ENCODE measurements around the gene BCL11B.

The BCL11B gene

DNA sequence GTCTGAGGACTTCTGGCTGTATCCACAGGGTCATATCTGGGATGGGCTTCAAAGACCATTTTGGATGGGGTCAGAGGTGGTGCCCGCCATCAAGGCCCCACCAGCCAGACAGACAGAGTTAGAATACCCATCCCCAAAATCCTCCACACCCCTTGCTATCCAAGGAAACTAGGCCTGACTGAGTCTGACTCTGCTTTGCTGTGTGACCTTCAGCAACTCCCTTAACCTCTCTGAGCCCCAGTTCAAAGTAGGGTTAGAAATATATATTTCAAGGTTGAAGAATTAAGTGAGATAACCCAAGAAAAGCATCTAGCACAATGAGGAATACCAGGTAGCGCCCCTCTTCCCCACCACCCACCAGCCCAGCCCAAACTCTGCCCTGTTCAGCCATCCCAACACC, 20.3 kb downstream of the BCL11B start:
- Histone ChIP-seq H3K27me3 (ENCODE audit: insufficient read depth, low read depth, severe bottlenecking) (peaks cover 43% of the 10 kb centered on the region), H3K4me3 (ENCODE audit: low read depth, low read length) (no peak overlapping the region), H3K9me3 (ENCODE audit: severe bottlenecking) (no peaks in the 10 kb centered on the region), H3K27ac (no peak overlapping the region), H3K36me3 (no peaks in the 10 kb centered on the region)
- no peak for DNase-seq
- TF ChIP-seq, protein P1, sequence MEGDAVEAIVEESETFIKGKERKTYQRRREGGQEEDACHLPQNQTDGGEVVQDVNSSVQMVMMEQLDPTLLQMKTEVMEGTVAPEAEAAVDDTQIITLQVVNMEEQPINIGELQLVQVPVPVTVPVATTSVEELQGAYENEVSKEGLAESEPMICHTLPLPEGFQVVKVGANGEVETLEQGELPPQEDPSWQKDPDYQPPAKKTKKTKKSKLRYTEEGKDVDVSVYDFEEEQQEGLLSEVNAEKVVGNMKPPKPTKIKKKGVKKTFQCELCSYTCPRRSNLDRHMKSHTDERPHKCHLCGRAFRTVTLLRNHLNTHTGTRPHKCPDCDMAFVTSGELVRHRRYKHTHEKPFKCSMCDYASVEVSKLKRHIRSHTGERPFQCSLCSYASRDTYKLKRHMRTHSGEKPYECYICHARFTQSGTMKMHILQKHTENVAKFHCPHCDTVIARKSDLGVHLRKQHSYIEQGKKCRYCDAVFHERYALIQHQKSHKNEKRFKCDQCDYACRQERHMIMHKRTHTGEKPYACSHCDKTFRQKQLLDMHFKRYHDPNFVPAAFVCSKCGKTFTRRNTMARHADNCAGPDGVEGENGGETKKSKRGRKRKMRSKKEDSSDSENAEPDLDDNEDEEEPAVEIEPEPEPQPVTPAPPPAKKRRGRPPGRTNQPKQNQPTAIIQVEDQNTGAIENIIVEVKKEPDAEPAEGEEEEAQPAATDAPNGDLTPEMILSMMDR (IDR thresholded peaks at IDR 0.05; ENCODE audit: low read depth, low read length) = no peak

DNA sequence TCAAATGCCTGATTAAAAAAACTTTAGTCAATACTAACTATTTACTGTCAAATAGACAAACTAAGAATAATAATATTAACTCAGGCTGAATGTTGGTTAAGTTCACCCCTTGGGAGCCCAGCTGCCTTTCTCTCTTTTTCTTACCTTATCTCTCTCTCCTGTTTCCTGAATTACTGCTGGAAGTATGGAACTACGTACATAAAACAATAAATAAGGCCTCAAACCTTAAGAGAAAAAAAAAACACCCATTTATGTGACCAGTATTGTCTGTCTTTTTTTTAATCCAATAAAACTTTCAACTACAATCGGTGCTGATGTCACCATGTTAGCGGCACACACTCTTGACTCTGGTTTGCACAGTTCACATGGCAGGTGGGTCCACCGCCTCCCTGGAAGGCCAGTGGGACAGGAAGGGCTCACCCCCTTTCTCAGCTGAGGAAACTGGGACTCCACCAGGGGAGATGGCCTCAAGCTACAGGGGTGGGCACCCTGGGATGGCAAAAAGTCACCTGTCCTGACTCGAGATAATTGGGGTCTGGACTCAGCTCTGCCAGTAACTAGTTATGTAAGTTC, 21.3 kb downstream of the BCL11B start:
- H3K9me3 ChIP-seq (ENCODE audit: severe bottlenecking) = no peaks in the 10 kb centered on the region
- H3K36me3 ChIP-seq = no peaks in the 10 kb centered on the region
- peaks cover 45% of the 10 kb centered on the region for H3K27me3 ChIP-seq (ENCODE audit: insufficient read depth, low read depth, severe bottlenecking)
- no peak for DNase-seq
- H3K4me3 ChIP-seq (ENCODE audit: low read depth, low read length) = no peak overlapping the region
- TF ChIP-seq, protein P1 (IDR thresholded peaks at IDR 0.05; ENCODE audit: low read depth, low read length) = no peak
- no peak overlapping the region for H3K27ac ChIP-seq

DNA sequence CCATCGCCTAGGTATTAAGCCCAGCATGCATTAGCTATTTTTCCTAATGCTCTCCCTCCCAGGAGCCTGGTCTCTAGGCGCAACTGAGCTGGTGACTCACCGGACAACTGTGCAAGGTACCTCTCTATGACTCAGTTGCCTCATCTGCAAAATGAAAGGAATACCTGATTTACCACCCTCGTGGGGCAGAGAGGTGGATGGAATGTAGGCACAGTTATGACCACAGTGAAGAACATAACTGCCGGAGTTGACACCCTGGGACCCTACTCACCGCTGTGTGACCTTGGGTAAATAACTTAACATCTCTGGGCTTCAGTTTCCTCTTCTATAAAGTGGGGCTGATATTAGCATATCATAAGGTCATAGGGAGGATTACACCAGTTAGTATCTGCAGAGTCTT, 22.6 kb downstream of the BCL11B start:
- no peak for DNase-seq
- no peak overlapping the region for H3K27ac ChIP-seq
- H3K9me3 ChIP-seq (ENCODE audit: severe bottlenecking) = no peaks in the 10 kb centered on the region
- no peak overlapping the region for H3K4me3 ChIP-seq (ENCODE audit: low read depth, low read length)
- peaks cover 56% of the 10 kb centered on the region for H3K27me3 ChIP-seq (ENCODE audit: insufficient read depth, low read depth, severe bottlenecking)
- TF ChIP-seq, protein P1 (IDR thresholded peaks at IDR 0.05; ENCODE audit: low read depth, low read length) = no peak
- H3K36me3 ChIP-seq = no peaks in the 10 kb centered on the region

DNA sequence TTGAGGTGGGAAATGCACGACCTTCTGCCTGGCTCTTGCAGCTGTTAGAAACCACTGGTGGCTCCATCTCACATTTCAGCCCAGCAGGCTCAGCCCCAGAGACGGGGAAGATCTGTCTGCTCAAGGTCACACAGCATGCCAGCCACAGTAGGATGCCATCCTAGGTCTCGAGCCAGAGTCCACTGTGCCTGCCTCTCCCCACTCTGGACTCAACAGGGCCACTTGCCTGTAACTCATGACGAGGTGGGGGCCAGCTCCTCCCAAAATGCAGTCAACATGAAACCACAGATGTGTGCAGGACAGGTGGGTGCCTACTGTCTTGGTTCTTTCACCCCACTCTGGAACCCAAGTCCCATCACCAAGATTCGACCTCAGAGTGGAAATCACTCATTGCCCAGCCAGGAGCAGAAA, 23.2 kb downstream of the BCL11B start:
- H3K9me3 ChIP-seq (ENCODE audit: severe bottlenecking) = no peaks in the 10 kb centered on the region
- H3K27ac ChIP-seq = no peak overlapping the region
- no peak for DNase-seq
- peaks cover 54% of the 10 kb centered on the region for H3K27me3 ChIP-seq (ENCODE audit: insufficient read depth, low read depth, severe bottlenecking)
- no peaks in the 10 kb centered on the region for H3K36me3 ChIP-seq
- TF ChIP-seq, protein P1 (IDR thresholded peaks at IDR 0.05; ENCODE audit: low read depth, low read length) = no peak
- H3K4me3 ChIP-seq (ENCODE audit: low read depth, low read length) = no peak overlapping the region

DNA sequence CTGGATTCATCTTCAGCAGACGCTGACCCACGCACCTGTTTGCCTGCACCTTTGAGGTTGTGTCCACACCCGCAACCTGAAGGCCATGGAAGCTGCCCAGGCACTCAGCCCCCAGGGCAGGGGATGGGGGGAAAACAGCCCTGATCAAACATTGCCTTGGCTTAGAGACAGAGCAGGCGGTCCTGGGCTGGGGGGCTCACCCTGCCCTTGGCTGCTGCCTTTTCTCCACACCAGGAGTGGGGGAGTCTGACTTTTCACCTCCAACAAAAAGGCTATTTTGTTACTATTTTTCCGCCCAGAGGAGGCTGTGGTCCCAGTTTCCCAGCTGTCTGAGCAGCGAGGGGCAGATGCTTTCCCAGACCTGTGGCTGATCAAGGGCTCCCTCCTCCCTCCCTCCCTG, 24.2 kb downstream of the BCL11B start:
- Histone ChIP-seq H3K4me3 (ENCODE audit: low read depth, low read length) (no peak overlapping the region), H3K27me3 (ENCODE audit: insufficient read depth, low read depth, severe bottlenecking) (peaks cover 58% of the 10 kb centered on the region), H3K27ac (no peak overlapping the region), H3K36me3 (no peaks in the 10 kb centered on the region), H3K9me3 (ENCODE audit: severe bottlenecking) (no peaks in the 10 kb centered on the region)
- DNase-seq = no peak
- TF ChIP-seq, protein P1 (IDR thresholded peaks at IDR 0.05; ENCODE audit: low read depth, low read length) = no peak

DNA sequence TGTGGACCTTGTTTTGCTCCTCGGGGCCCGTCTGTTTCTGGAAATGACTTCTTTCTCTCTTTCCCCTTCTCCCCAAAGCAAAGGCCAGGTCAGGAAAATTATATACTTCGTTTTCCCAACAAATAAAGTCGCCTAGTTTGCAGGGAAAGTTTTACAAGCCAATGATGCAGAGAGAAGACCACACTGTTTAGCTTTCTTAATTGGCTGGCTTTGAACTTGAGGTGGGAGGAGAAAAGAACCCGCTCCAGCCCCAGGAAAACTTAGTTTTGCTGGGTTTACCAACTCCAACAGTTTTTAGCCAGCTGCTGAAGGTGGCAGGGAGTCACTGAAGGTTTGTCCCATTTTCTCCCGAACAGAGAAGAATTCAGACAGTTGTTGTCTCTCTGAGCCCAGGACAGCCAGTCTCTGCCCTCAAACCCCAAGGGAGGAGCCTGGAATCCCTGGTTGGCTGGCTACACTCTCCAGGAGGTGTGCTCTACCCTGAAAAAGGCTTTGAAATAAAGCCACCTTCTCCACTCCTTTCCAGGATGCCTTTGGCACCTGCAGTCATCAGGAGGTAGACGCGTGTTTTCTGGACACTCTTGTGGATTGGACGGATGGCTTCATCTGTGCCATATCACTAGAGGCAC, 24.8 kb downstream of the BCL11B start:
- no peak overlapping the region for H3K4me3 ChIP-seq (ENCODE audit: low read depth, low read length)
- no peak for DNase-seq
- H3K27me3 ChIP-seq (ENCODE audit: insufficient read depth, low read depth, severe bottlenecking) = peaks cover 56% of the 10 kb centered on the region
- TF ChIP-seq, protein P1 (IDR thresholded peaks at IDR 0.05; ENCODE audit: low read depth, low read length) = no peak
- no peaks in the 10 kb centered on the region for H3K36me3 ChIP-seq
- H3K27ac ChIP-seq = no peak overlapping the region
- H3K9me3 ChIP-seq (ENCODE audit: severe bottlenecking) = no peaks in the 10 kb centered on the region

All from WERI-Rb-1 (cell line).